GM23248 (cell line): ENCODE measurements around the gene RAPGEF2.

Source experiments
- EZH2 ChIP-seq: fragments of 200-600 bp; sonication (generic); IDR thresholded peaks from 2 replicates; pipeline ENCODE4 v1.6.1; 2018; ENCODE audit warnings: antibody characterized with exemption, mild to moderate bottlenecking; ENCODE audit not compliant: insufficient read depth, poor library complexity, severe bottlenecking
- EZH2phosphoT487 ChIP-seq: fragments of 200-600 bp; sonication (generic); IDR thresholded peaks from 2 replicates; pipeline ENCODE4 v1.6.1; 2018; ENCODE audit warnings: antibody characterized with exemption, moderate library complexity, mild to moderate bottlenecking, low read depth; ENCODE audit not compliant: insufficient read depth

- TF ChIP-seq EZH2 (no peak), EZH2phosphoT487 (no peak)
These were observed 14.7 kb downstream of the RAPGEF2 start for GRCh38 chr4:159117564-159117963.
